ENCODE data around the gene AP2A1. TPM values are rescaled to one million over a fixed set of nuclear protein-coding genes. Genes with fewer than 3 reads are reported as not detected.

The AP2A1 gene
- total RNA-seq, 6 donors from 2014 or later, result 46.0 to 113 (median 77.6) TPM

GRCh38 chr19:49836176-49837008 lies 69.6 kb downstream of the AP2A1 start:
- DNase-seq, result no peak
- 96 to 98% methylated on average over 17 to 20 of the region's 20 CpGs for WGBS, 2 donors
- Histone ChIP-seq H3K4me1 (peaks cover 0 to 4% (median 0%) of the 10 kb centered on the region in 4 donors), H3K27ac (no peak overlapping the region), H3K4me3 (no peak overlapping the region), H3K9me3 (no peaks in the 10 kb centered on the region), H3K36me3 (peaks cover 19 to 98% (median 84%) of the 10 kb centered on the region in 4 donors), H3K27me3 (no peaks in the 10 kb centered on the region)
- no peak for ATAC-seq (ENCODE audit: low FRiP score in 2 of 2)
- no peak for TF ChIP-seq CTCF (IDR thresholded peaks at IDR 0.05)
- TF ChIP-seq POLR2AphosphoS5 (IDR thresholded peaks at IDR 0.05), result no peak
- no peak for TF ChIP-seq POLR2A (IDR thresholded peaks at IDR 0.05)
- TF ChIP-seq EP300 (IDR thresholded peaks at IDR 0.05), result no peak

- H3K36me3 ChIP-seq, result peaks cover 15 to 93% (median 78%) of the 10 kb centered on the region in 4 donors
- TF ChIP-seq POLR2A (IDR thresholded peaks at IDR 0.05), result no peak
- no peak for TF ChIP-seq CTCF (IDR thresholded peaks at IDR 0.05)
- TF ChIP-seq EP300 (IDR thresholded peaks at IDR 0.05), result no peak
- TF ChIP-seq POLR2AphosphoS5 (IDR thresholded peaks at IDR 0.05), result no peak
- 88 to 97% methylated on average over 2 to 5 of the region's 5 CpGs for WGBS, 2 donors
- no peaks in the 10 kb centered on the region for H3K9me3 ChIP-seq
- DNase-seq (no peak), ATAC-seq (ENCODE audit: low FRiP score in 2 of 2) (no peak)
- H3K4me3 ChIP-seq, result no peak overlapping the region
- peaks cover 0 to 2% (median 0%) of the 10 kb centered on the region in 4 donors for H3K4me1 ChIP-seq
- no peaks in the 10 kb centered on the region for H3K27me3 ChIP-seq
- H3K27ac ChIP-seq, result no peak overlapping the region
Observed at GRCh38 chr19:49837009-49837310, 70.2 kb downstream of the AP2A1 start.

- Histone ChIP-seq H3K4me1 (no peaks in the 10 kb centered on the region), H3K27ac (no peak overlapping the region), H3K36me3 (peaks cover 10 to 88% (median 74%) of the 10 kb centered on the region in 4 donors), H3K27me3 (no peaks in the 10 kb centered on the region), H3K4me3 (no peak overlapping the region), H3K9me3 (no peaks in the 10 kb centered on the region)
- no peak for ATAC-seq (ENCODE audit: low FRiP score in 2 of 2)
- no peak for DNase-seq
- TF ChIP-seq EP300 (IDR thresholded peaks at IDR 0.05) (no peak), POLR2A (IDR thresholded peaks at IDR 0.05) (no peak), CTCF (IDR thresholded peaks at IDR 0.05) (no peak), POLR2AphosphoS5 (IDR thresholded peaks at IDR 0.05) (no peak)
- 94 to 99% methylated on average over 7 to 9 of the region's 9 CpGs for WGBS, 2 donors
Observed at GRCh38 chr19:49837425-49837824, 70.6 kb downstream of the AP2A1 start.

- WGBS, 2 donors, result 88 to 89% methylated on average over 18 of the region's 18 CpGs
- Histone ChIP-seq H3K36me3 (peaks cover 8 to 72% (median 59%) of the 10 kb centered on the region in 4 donors), H3K9me3 (no peaks in the 10 kb centered on the region), H3K4me1 (no peaks in the 10 kb centered on the region), H3K27me3 (no peaks in the 10 kb centered on the region), H3K4me3 (no peak overlapping the region), H3K27ac (no peak overlapping the region)
- no peak for DNase-seq
- TF ChIP-seq POLR2A (IDR thresholded peaks at IDR 0.05) (no peak), CTCF (IDR thresholded peaks at IDR 0.05) (no peak), EP300 (IDR thresholded peaks at IDR 0.05) (no peak), POLR2AphosphoS5 (IDR thresholded peaks at IDR 0.05) (no peak)
- ATAC-seq (ENCODE audit: low FRiP score in 2 of 2), result no peak
Observed at GRCh38 chr19:49838885-49839588, 72.2 kb downstream of the AP2A1 start.
